ENCODE data around the gene KLHL29. TPM values are rescaled to one million over a fixed set of nuclear protein-coding genes. Genes with fewer than 3 reads are reported as not detected.
"Not testable (repeated sequence)": the region's sequence is repeated elsewhere in the genome, so short reads cannot be mapped to it uniquely, and the experiment has no call there.

The KLHL29 gene
- total RNA-seq, 1 donor from 2014 or later = 3.4 TPM

DNA sequence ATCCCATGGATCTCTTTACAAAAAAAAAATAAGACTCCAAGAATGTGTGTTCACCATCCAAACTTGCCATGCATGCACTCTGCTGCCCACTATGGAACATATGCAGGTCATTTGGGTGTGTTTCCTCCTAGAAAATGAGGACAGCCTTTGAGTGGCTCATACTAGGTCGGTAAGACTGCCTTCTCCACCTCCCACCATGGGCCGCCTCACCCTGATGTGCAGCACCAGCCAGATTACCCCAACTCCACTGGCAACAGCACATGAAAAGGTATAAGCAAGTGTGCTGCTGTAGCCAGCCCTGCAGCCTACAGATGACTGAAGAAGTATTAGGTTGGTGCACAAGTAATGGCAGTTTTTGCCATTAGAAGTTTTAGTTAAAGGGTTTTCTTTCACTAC, 327.8 kb downstream of the KLHL29 start:
- no peak for DNase-seq (ENCODE audit: low read depth in 2 of 2)

DNA sequence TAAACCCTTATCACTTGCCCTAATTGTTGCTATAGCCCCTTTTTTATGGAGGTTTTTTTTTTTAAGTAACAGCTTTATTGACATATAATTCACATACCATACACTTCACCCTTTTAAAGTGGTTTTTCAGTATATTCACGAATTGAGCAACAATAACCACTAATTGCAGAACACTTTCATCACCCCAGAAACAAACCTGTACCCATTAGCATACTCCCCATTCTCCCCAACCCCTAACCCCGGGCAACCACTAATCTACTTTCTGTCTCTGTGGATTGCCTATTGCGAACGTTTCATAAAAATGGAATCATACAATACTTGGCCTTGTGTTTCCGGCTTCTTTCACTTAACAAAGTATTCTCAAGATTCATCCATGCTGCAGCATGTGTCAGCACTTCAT, 328.4 kb downstream of the KLHL29 start:
- DNase-seq (ENCODE audit: low read depth in 2 of 2) = no peak

DNA sequence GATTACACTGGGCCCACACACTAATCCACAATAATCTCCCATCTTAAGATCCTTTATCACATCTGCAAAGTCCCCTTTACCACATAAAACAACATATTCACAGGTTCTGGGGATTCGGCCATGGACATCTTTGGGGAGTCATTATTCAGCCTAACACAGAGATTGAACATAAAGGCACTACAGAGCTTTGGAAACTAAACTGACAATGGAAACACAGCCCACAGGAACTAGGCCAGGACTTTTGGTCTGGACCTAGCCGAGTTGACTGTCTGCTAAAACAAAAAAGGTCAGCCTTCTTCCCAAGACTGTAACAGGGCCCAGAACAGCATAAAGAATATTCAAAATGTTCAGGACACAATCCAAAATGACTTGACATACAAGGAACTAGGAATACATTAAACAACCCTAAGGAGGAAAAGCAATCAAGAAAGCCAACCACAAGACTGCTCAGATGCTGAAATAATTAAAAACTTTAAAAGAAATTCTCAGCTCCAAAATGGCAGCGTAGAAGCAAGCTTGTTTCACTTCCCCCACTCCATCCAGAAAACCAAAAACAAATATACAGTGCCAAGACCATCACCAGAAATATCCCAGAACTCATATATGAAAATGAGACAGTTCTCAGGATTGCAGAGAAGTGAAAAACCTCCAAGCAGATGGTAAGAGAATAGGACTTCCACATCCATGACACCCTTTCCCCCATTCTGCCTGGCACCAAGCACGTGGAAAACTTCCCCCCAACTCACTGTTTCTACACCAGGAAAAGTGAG, 334.1 kb downstream of the KLHL29 start:
- DNase-seq (ENCODE audit: low read depth in 2 of 2) = peak in 1 of 2 donors; percentile 29

DNA sequence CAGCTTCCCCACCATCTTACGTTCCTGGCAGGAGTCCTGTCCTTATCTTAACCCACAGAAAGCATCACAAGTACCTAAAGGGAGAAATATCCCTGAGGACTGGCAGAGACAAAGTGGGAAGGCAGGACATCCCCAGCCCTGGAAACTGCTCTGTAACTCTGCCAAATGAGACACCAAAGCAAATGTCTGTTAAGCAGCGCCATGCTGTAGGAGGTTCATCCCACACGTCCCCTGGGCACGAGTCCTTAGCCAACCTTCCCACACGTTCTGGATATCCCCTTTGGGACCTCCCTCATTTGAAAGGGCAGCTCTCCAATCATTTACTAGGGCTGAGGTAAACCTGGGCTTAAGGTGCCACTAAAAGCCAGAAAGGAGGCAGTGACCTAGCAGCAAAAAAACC, 334.7 kb downstream of the KLHL29 start:
- DNase-seq (ENCODE audit: low read depth in 2 of 2) = no peak

DNA sequence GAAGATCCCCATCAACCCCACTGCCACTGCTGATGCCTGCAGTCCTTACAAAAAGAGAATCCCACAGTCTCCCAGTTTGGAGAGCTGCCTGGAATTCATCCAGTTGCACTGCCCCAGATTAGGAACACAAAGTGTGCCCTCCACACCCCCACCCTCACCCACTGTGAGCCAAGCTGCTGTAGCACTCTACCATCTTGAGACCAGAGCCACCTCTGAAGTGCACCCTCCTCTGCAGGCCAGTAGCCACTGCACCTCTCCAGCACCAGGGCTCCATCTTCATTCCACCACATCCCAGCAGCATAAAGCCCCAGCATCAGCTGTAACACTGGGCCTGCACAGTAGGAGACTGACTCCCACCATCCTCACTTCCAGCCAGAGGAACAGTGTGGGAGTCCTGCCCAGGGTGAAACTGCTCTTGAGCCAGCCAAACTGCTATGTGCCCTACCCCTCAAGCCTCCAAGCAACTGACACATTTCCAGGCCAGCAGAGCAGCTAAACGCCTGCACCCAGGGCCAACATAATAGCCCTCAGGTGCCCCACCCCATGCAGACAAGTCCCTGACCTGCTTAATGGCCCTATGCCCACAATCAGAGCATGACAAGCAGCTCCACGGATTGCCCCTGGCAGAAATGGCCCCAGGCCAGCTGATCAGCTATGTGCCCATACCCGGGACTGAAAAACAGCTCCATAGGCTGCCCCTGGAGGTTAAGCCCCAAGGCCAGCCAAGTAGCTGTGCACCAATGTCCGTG, 335.9 kb downstream of the KLHL29 start:
- DNase-seq (ENCODE audit: low read depth in 2 of 2) = no peak

DNA sequence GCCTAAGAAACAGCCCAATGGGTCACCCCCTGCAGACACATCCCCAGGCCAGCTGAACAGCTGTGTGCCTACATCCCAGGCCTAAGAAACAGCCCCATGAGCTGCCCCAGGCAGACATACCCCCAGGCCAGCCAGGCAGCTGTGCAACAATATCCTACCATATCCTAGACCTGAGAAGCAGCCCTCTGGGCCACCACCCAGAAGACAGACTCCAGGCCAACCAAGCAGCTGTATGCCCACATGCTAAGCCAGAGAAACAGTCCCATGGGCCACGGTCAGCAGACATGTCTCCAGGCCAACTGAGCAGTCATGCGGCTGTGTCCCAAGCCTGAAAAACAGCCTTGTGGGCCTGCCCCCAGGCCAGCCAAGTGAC, 336.5 kb downstream of the KLHL29 start:
- no peak for DNase-seq (ENCODE audit: low read depth in 2 of 2)

DNA sequence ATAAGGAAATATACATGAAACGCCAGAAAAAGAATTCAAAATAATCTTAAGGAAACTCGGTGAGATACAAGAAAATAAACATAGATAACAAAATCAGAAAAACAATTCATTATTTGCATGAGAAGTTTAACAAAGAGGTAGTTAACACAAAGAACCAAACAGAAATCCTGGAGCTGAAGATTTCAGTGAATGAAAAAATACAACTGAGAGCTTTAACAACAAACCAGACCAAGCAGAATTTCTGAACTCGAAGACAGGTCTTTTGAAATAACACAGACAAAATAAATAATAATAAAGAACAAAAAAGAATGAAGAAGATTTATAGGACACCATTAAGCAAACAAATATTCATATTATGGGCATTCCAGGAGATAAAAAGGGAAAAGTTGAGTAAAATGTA, 337.3 kb downstream of the KLHL29 start:
- no peak for DNase-seq (ENCODE audit: low read depth in 2 of 2)

DNA sequence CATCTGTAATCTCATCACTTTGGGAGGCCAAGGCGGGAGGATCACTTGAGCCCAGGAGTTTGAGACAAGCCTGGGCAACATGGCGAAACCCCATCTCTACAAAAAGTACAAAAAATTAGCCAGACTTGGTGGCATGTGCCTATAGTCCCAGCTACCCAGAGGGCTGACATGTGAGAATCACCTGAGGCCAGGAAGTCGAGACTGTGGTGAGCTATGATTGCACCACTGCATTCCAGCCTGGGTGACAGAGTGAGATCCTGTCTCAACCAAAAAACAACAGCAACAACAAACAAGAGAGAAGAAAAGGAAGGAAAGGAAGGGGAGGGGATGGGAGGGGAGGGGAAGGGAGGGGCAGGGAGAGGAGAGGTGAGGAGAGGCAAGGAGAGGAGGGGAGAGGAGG, 338.1 kb downstream of the KLHL29 start:
- DNase-seq (ENCODE audit: low read depth in 2 of 2) = not testable (repeated sequence)

DNA sequence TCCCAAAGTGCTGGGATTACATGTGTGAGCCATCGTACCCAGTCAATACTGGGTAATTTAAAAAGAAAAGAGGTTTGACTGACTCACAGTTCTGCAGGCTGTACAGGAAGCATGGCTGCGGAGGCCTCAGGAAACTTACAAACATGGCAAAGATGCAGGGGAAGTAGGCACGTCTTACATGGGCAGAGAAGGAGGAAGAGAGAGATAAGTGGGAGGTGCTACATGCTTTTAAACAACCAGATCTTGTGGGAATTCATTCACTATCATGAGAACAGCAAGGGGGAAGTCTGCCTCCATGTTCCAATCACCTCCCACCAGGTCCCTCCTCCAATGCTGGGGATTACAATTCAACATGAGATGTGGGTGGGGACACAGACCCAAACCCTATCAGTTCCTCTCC, 349.4 kb downstream of the KLHL29 start:
- DNase-seq (ENCODE audit: low read depth in 2 of 2) = peak in 1 of 2 donors; percentile 43

DNA sequence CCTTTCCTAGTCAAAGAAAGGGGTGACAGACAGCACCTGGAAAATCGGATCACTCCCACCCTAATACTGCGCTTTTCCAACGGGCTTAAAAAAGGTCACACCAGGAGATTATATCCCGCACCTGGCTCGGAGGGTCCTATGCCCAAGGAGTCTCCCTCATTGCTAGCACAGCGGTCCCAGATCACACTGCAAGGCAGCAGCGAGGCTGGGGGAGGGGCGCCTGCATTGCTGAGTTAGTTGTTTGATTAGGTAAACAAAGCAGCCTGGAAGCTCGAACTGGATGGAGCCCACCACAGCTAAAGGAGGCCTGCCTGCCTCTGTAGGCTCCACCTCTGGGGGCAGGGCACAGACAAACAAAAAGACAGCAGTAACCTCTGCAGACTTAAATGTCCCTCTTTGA, 351.8 kb downstream of the KLHL29 start:
- DNase-seq (ENCODE audit: low read depth in 2 of 2) = not testable (repeated sequence)

DNA sequence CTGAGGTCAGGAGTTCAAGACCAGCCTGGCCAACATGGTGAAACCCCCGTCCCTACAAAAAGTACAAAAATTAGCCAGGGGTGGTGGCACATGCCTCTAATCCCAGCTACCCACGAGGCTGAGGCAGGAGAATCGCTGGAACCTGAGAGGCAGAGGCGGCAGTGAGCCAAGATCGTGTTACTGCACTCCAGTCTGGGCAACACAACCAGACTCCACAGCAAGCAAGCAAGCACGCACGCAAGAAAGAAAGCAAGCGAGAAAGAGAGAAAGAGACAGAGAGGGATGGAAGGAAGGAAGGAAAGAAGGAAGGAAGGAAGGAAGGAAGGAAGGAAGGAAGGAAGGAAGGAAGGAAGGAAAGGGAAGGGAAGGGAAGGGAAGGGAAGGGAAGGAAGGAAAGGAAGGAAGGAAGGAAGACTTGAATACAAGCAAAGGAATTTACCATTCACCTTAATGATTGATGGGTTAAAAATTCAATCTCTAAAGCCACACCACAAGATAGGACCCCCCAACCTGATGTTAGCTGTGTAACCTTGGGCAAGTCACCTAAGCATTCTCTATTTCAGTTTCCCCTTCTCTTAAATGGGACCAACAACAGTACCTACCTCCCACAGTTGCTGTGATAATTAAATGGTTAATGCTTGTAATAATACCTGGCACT, 360.2 kb downstream of the KLHL29 start:
- no peak for DNase-seq (ENCODE audit: low read depth in 2 of 2)

DNA sequence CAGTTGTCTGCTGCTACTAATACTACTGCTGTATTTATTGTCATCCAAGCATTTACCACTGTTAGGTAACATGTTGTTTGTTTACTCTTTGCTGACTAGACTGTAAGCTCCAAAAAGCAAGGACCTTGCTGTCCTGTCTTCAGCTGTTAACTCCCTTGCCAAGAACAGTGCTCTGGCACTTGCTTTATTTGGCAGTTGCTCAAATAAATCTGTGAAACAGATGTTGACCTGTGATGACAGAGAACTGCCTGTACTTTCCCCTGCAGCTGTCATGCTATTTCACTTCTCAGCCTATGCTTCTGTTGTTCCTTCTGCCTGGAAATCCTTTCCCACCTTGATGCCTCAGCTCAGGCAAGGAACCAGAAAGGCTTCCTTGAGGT, 360.7 kb downstream of the KLHL29 start:
- peak; percentile 43 to 44 for DNase-seq (ENCODE audit: low read depth in 2 of 2)

DNA sequence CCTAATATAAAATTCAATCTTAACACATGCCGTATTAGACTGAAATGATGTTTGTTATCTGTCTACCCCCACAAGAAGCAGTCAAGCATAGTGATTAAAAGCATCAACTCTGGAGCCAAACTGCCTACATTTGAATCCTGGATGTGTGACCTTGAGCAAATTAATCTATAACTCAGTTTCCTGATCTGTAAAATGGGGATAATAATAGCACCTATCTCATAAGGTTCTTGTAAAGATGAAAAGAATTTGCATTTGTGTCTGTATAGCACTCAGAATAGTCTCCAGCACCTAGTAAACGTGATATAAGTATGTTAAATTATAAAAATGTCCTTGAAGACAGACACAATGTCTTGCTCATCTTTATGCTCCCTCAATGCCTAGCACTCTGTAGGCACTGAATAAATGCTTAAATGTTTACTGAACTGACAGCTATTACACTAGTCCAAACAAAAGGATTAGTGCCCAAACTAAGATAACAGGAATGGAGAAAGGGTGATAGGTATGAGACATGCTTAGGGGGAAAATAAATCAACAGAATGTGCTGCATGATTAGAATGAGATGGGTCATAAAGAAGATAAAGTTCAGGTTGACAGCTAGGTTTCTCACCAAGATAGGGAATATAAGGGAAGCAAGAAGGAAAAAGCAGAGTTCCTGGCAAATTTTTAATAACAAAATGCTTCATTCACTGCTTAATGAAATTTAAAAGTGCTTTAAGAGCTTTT, 361.3 kb downstream of the KLHL29 start:
- DNase-seq (ENCODE audit: low read depth in 2 of 2) = no peak

DNA sequence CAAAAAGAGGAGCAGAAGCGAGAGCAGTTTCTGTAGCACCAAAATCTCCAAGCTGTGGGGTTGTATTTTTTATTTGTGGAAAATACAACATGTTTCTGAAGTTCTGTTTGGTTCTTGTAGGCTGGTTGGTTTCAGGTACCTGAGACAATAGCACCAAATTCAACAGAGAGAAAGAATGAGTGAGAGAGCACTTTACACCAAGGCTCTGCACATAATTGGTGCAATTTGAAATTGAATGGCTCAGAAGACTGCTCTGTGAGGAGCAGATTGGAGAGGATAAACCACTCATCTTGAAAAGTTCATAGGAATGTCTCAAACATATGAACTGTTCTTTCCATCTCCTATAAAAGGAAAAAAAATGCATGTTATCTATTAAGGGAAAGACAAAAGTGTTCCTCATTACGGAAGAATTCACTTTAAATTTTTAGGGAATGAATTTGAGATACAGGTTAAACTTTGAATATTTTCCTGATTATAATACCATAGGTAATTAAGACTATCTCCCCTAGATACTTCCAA, 366.8 kb downstream of the KLHL29 start:
- DNase-seq (ENCODE audit: low read depth in 2 of 2) = no peak

DNA sequence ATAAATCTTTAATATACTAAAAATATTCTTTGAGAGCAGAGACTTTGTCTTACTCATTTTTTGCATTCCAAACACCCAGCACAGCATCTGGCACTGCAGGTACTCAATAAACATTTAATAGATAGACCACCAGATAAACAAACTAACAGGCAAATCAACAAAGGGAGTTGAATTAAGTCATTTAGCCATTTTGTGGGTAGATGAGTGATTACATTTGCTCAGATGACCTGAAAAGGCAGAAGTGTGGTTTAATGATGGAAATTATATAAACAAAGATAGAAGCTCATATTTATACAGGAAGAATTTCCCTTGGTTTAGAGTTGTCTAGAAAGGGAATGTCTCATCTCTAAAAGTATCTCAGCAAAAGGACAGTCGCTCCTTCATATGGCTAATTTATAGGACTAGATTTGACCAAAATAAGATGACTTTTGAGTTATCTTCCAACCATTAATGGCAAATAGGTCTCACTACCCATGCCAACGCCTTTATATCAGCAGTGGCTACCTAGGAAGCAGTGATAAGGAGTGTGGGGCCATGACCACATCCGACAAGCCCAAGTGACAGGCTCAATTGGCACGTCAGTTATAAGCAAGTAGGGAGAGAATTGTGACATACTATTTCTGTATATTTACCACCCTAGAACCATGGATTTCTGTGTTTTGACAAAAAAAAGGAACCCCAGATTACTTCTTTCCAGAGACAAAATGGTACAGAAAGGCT, 368.5 kb downstream of the KLHL29 start:
- no peak for DNase-seq (ENCODE audit: low read depth in 2 of 2)

DNA sequence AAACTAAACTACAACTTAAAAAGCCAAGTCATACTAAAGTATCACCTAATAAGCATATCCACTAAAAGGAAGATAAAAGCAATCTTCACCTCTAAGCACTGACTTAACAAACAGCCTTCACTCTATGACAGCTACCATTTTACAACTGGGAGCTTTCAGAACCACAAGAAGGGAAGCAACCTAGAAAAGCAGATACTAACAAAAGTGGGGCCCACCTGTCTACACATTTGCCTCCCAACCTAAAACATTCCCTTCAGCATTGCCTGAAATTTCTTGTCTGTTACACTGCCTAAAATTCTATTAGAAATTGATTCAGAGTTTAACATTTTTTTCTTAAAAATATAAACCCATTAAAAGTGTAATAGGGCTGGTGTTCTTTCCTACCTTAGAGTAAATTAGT, 370.0 kb downstream of the KLHL29 start:
- DNase-seq (ENCODE audit: low read depth in 2 of 2) = no peak

DNA sequence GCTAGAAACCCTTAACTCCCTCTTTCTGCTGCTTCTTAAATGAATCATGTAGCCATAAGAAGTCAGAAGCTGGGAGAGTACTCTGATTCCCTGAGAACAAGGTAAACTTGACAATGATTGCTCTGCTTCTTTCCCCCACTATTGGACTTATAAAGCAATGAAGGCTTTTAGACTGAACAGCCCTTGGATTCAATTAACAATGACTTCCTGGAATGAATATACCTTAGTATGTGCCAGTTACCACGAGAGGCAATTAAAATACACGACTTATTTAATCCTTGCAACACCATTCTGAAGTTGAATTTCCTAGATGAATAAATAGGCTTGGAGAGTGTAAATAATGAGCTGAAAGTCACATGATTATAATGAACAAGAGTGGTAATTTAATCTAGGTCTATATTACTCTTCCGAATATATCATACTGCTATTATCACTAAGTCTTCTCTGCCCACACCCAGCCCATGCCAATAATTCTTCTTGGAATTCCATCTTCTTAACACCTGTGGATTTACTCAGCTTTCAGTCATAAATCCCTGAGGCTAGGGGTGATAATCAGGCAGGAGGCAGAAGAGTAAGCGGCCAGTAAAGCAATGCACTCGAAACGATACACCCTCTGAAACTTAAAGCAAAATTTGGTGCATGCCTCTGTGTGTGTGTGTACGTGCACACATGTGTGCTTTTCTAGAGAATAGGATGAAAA, 371.8 kb downstream of the KLHL29 start:
- no peak for DNase-seq (ENCODE audit: low read depth in 2 of 2)

DNA sequence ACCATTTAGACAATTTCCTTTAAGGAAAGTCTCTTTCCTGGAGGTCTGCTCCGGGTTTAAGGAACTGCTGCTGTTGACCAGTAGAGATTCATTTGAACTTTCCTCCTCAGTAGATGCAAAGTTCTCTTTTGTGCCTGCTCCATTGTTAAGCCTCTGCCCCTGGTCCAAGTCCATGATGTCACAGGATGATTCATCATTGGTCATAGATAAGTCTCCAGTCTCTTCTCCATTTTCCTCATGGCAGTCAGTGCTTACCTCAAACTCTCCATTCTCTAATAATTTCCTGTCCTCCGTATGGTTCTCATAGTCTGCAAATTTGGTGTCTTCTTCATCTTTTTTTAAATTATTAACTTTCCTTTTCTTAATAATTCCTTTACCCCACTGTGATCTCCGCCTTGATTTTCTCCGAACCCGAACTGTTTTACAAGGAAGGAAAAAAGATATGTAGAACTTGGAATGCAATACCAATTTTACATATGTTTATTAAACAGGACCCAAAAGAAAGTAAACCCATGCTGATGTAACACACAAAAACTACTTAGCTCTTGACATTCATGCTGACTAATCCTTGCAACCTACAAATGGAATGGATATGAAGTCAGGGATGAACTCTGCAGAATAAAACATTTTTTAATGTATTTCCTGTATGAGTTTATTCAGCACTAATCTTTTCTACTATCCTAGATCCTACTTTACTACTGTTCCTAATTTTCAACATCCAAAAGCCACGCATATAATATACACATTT, 372.9 kb downstream of the KLHL29 start:
- DNase-seq (ENCODE audit: low read depth in 2 of 2) = peak; percentile 49 to 95
